Activated naive CD4-positive, alpha-beta T cell treated with anti-CD3 and anti-CD28 coated beads, Interleukin-2, amount 50 U/mL, for 16 hours (primary cell): ENCODE measurements around the gene HNRNPC.
"Not testable (repeated sequence)": the region's sequence is repeated elsewhere in the genome, so short reads cannot be mapped to it uniquely, and the experiment has no call there.

Source experiments
- DNase-seq: peaks from one replicate; pipeline ENCODE4 v3.0.0-alpha.2; 2020

The HNRNPC gene

DNA sequence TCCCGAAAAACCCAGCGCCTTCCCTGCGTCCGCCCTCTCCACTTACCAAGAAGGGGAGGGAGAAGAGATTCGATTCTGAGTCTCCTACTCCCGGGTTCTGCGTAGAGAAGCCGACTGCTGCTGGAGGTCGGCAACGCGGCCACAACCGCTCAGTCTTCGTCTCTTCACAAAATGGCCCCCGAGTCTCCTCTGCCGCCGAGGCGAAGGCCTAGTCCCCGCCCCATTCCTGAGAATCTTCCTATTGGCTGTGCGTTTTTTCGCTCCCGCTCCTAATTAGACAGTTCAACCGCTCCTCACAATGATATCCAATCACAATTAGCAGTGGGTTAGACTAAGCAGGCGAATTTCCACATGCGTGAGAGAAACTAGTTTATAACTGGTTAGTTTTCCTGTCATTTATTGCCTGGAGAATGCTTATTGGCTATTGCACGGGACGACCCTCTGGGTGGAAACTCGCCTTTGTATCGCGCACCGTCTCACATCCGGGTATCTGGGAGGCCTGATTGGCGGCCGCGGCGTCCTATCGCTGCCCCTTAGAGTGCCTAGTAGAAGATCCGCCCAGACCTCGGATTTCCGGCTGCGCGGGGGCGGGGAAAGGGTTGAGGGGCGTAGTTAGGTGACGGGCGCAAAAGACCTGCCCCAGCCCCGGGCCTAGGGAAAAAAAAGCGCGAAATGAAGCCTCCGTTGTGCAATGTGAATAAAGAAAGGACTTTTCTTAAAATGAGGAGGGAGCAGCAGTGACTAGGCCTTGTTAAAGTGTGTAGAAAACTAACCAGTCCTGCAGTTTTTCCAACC lies at the start of gene HNRNPC:
Gene HNRNPC (minus strand): TSS at position 191 of the 795 bp plus-strand sequence. CDS start 35,249 bp downstream, outside the sequence.
- peak; percentile 100 for DNase-seq

- no peak for DNase-seq
Measured at GRCh38 chr14:21317398-21317797, 48.2 kb upstream of the HNRNPC start.

DNA sequence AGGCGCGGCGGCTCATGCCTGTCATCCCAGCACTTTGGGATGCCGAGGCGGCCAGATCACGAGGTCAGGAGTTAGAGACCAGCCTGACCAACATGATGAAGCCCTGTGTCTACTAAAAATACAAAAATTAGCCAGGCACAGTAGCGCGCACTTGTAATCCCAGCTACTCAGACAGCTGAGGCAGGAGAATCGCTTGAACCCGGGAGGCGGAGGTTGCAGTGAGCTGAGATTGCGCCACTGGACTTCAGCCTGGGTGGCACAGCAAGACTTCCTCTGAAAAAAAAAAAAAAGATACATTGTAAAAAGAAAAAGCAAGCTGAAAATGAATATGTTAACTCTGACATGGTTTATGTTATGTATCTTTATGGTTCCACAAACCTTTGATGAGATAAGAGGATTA lies 44.3 kb upstream of the HNRNPC start:
- no peak for DNase-seq

DNA sequence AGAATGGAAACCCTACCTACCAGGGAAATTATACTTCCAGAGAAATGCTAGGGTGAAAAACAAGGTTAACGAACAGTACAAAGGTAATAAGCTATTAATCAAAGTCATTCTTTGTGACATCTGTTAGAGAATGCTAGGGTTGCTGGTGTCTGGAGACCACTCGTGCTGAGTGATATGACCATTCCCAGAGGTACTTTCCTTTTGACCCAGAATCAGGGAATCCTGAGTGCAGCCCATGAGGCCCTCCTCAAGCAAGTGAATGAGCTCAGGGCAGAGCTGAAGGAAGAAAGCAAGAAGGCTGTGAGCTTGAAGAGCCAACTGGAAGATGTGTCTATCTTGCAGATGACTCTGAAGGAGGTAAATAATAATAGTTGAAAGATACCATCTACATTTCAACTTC lies 42.4 kb upstream of the HNRNPC start:
- DNase-seq, result no peak

DNA sequence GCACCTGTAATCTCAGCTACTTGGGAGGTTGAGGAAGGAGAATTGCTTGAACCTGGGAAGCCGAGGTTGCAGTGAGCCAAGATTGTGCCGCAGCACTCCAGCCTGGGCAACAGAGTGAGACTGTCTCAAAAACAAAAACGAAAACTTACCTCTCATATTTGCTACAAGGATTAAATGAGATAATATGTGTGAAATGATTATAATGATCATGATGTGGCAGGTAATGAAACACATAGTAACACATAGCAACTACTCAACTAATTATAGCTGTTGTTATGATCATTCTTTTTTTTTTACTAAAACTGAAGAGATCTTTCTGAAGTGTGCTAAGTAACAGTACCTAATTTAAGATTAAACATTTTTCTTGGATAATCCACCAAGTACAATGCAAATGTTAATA lies 40.7 kb upstream of the HNRNPC start:
- DNase-seq, result no peak

- DNase-seq, result no peak
Measured at GRCh38 chr14:21309238-21309636, 40.0 kb upstream of the HNRNPC start.

- peak; percentile 84 for DNase-seq
Measured at GRCh38 chr14:21308479-21309237, 39.4 kb upstream of the HNRNPC start.

GRCh38 chr14:21308132-21308478 lies 38.9 kb upstream of the HNRNPC start:
- DNase-seq, result no peak

DNA sequence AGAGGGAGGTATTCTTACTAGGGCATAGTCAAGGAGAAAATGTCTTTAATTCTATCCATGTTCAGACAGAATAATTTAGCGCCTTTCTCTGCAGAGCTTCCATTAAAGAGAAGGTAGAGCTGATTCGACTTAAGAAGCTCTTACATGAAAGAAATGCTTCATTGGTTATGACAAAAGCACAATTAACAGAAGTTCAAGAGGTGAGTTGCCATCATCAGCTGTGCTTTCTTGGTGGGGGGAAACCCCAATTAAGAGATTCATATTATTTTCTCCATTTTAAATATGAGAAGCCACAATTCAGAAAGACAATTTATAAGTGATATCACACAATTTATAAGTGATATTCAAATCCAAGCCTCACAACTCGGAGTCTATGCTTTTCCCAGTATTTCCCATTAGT lies 38.4 kb upstream of the HNRNPC start:
- no peak for DNase-seq

DNA sequence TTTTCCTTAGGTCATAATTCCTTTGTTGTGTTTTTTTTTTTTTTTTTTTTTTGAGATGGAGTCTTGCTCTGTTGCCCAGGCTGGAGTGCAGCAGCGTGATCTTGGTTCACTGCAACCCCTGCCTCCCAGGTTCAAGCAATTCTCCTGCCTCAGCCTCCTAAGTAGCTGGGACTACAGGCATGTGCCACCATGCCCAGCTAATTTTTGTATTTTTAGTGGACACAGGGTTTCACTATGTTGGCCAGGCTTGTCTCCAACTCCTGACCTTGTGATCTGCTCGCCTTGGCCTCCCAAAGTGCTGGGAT lies 33.5 kb upstream of the HNRNPC start:
- DNase-seq, result not testable (repeated sequence)

DNA sequence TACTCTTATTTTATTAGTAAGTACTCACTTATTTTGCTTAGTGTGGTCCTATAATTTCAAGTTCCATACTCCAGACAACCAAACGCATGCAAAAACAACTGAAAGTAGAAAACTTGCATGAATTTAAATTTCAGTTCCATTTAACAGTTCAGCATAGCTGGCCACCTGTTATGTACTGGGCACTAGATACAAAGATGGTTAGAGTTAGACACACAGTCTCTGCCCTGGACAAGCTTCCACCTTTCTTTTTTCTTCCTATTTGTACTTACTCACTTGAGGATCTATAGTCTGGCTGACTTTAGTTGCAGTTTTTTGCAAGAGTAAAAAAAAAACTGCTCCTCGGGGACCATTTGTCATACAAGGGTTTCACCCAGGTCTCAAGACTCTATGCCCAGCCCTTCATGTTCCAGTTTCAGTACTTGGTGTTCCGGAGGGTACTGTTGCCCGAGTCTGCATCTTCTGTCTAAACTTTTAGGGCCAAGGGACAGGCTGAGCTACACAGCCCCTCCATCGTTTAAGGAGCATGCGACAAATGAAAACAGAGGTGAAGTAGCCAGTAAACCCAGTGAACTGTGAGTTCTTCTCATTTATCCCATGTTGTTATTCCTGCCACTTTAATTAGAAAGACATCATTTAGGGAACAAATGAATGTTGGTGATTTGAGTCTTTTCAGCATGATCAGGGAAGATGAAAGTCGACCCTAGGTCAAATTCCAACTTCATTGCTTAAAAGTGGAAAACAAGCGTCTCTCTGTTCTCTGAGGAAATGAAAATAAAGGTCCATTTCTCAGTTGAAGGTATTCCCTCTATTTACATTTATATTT lies 33.0 kb upstream of the HNRNPC start:
- no peak for DNase-seq

GRCh38 chr14:21300892-21301291 lies 31.6 kb upstream of the HNRNPC start:
- peak; percentile 24 for DNase-seq

DNA sequence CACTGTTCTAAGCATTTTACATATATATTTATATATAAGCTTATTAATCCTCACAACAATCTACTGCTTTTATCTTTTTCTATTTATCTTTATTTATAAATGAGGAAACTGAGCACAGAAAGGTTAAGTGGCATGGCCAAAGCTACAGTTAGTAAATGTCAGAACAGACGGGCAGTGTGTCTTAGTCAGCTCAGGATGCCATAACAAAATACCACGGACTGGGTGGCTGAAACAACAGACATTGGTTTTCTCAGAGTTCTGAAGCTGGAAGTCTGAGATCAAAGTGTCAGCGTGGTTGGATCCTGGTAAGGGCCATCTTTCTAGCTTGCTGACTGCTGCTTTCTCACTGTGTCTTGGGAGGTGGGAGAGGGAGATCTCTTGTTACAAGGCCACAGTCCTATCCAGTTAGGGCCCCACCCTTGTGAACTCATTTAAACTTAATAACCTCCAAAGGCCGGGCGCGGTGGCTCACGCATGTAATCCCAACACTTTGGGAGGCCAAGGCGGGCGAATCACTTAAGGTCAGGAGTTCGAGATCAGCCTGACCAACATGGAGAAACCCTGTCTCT lies 30.4 kb upstream of the HNRNPC start:
- no peak for DNase-seq

GRCh38 chr14:21298358-21298757 lies 29.1 kb upstream of the HNRNPC start:
- no peak for DNase-seq

- not testable (repeated sequence) for DNase-seq
Measured at GRCh38 chr14:21294026-21294425, 24.8 kb upstream of the HNRNPC start.

- no peak for DNase-seq
Measured at GRCh38 chr14:21287168-21287567, 17.9 kb upstream of the HNRNPC start.

DNA sequence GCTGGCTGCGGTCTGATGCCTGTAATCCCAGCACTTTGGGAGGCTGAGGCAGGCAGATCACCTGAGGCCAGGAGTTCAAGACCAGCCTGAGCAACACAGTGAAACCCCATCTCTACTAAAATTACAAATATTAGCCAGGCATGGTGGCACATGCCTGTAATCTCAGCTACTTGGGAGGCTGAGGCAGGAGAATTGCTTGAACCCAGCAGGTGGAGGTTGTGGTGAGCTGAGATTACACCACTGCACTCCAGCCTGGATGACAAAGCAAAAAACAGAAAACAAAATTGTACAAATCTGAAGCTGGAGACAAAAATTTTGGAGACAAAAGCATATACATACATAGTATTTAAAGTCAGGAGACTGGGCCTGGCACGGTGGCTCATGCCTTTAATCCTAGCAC lies 17.3 kb upstream of the HNRNPC start:
- not testable (repeated sequence) for DNase-seq

GRCh38 chr14:21281917-21282316 lies 12.7 kb upstream of the HNRNPC start:
- DNase-seq, result not testable (repeated sequence)

- no peak for DNase-seq
Measured at GRCh38 chr14:21279783-21280182, 10.5 kb upstream of the HNRNPC start, which contains the start of gene RPGRIP1. Gene RPGRIP1 (plus strand): TSS chr14:21280083. CDS start chr14:21287977, 7,894 bp downstream.

DNA sequence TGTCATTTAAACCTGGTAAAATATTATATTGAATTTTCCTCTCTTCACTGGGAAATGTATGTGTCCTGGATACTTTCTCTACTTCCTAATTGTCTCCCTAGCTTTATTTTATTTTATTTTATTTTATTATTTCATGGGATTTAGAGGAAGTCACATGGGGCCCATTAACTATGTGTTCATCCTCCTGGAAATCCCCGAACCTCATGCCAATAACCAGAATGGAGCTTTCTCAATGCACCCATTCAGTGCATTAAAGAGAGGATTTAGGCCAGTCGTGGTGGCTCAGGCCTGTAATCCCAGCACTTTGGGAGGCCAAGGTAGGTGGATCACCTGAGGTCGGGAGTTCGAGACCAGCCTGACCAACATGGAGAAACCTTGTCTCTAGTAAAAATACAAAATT lies 9.4 kb upstream of the HNRNPC start:
- DNase-seq, result no peak

GRCh38 chr14:21275261-21275858 lies 6.1 kb upstream of the HNRNPC start:
- DNase-seq, result no peak

DNA sequence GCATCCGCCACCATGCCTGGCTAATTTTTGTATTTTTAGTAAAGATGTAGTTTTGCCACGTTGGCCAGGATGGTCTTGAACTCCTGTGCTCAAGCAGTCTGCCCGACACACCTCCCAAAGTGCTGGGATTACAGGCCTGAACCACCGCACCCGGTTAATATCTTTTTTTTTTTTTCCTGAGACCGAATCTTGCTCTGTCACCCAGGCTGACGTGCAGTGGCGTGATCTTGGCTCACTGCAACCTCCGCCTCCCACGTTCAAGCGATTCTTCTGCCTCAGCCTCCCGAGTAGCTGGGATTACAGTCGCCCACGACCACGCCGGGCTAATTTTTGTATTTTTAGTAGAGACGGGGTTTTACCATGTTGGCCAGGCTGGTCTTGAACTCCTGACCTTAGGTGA lies 3.4 kb upstream of the HNRNPC start:
- DNase-seq, result not testable (repeated sequence)
